Activated T-helper 17 cell treated with anti-CD3 and anti-CD28 coated beads, Interleukin-2, amount 50 U/mL, for 72 hours (primary cell): ENCODE data around the gene TECPR1. TPM values are rescaled to one million over a fixed set of nuclear protein-coding genes. Genes with fewer than 3 reads are reported as not detected.

ENCODE experiments used
- ATAC-seq: fragments of 150-1000 bp; cut with Tn5 transposase; replicated peaks from 2 replicates; pipeline ENCODE4 v1.10.0; 2021; ENCODE audit warnings: mild to moderate bottlenecking, moderate library complexity
- H3K27ac Mint-ChIP-seq: one replicate; pipeline ENCODE4 v1.8.0; 2022; ENCODE audit warnings: mixed read lengths
- H3K27me3 Mint-ChIP-seq: one replicate; pipeline ENCODE4 v1.8.0; 2022; ENCODE audit warnings: mixed read lengths
- H3K36me3 Mint-ChIP-seq: one replicate; pipeline ENCODE4 v1.8.0; 2022; ENCODE audit warnings: low read depth, mild to moderate bottlenecking, mixed read lengths
- H3K4me1 Mint-ChIP-seq: one replicate; pipeline ENCODE4 v1.8.0; 2022; ENCODE audit warnings: mixed read lengths
- H3K4me3 Mint-ChIP-seq: one replicate; pipeline ENCODE4 v1.8.0; 2022; ENCODE audit warnings: mild to moderate bottlenecking, mixed read lengths
- H3K9me3 Mint-ChIP-seq: one replicate; pipeline ENCODE4 v1.8.0; 2022; ENCODE audit warnings: mixed read lengths
- total RNA-seq, 2 donors: library from RNA; stranded (reverse); gene quantifications; one replicate each; pipeline ENCODE4 v1.2.3, GENCODE V29; 2022

TECPR1 gene
- 10 to 100 TPM; 29.0 to 37.1 TPM for total RNA-seq

GRCh38 chr7:98251601-98252424 is at the start of gene TECPR1:
TSS of gene TECPR1 (minus strand) at chr7:98252232. CDS start at chr7:98246146, 6,086 bp downstream.
- ATAC-seq, result peak; percentile 97
- H3K4me3 Mint-ChIP-seq, result peak within 1 kb of the TSS; percentile 94
- H3K9me3 Mint-ChIP-seq, result no peaks in the 10 kb centered on the region
- H3K4me1 Mint-ChIP-seq, result peaks cover 29% of the 10 kb centered on the region
- H3K27ac Mint-ChIP-seq, result peak within 1 kb of the TSS; percentile 94
- no peaks in the 10 kb centered on the region for H3K27me3 Mint-ChIP-seq
- peaks cover 34% of the 10 kb centered on the region for H3K36me3 Mint-ChIP-seq

- no peaks in the 10 kb centered on the region for H3K4me1 Mint-ChIP-seq
These were observed 48.8 kb upstream of the TECPR1 start for GRCh38 chr7:98300595-98301372.

DNA sequence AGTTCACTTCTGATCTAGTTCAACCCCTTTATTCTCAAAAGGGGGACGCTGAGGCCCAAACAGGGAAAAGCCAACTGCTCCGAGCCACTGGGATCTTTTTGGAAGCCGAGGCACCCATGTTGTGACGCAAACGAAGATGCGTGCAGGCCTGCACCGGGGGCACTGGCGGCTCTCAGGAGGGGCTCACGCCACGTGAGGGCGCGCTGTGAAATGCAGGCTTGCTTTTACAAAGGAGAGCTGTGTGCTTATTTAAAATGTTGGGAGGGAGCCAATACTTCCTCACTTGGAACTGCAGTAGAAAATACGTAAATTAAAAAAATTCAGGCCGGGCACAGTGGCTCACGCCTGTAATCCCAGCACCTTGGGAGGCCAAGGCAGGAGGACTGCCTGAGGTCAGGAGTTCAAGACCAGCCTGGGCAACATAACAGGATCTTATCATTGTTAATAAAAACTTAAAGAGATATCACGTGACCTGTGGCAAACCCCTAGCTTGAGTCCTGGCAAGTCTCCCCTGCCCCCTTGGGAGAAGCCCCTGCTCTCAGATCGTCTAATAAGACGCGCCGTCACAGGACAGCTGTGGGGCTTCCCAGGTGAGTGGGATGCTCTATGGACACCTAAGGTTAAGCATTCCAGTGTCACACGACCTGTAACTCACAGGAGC is 45.7 kb upstream of the TECPR1 start:
- H3K4me3 Mint-ChIP-seq, result no peak overlapping the region
- peaks cover 7% of the 10 kb centered on the region for H3K36me3 Mint-ChIP-seq
- no peaks in the 10 kb centered on the region for H3K9me3 Mint-ChIP-seq
- no peak for ATAC-seq
- no peak overlapping the region for H3K27ac Mint-ChIP-seq
- no peaks in the 10 kb centered on the region for H3K27me3 Mint-ChIP-seq
- no peaks in the 10 kb centered on the region for H3K4me1 Mint-ChIP-seq

More at GRCh38 chr7:98300595-98301372, 48.8 kb upstream of the TECPR1 start:
- no peaks in the 10 kb centered on the region for H3K27me3 Mint-ChIP-seq
- ATAC-seq, result no peak
- no peaks in the 10 kb centered on the region for H3K9me3 Mint-ChIP-seq
- H3K27ac Mint-ChIP-seq, result no peak overlapping the region
- H3K4me3 Mint-ChIP-seq, result no peak overlapping the region
- no peaks in the 10 kb centered on the region for H3K36me3 Mint-ChIP-seq

GRCh38 chr7:98296833-98297232 is 44.8 kb upstream of the TECPR1 start:
- Mint-ChIP-seq H3K4me1 (no peaks in the 10 kb centered on the region), H3K27me3 (no peaks in the 10 kb centered on the region), H3K36me3 (peaks cover 15% of the 10 kb centered on the region), H3K27ac (no peak overlapping the region), H3K4me3 (no peak overlapping the region), H3K9me3 (no peaks in the 10 kb centered on the region)
- ATAC-seq, result no peak

DNA sequence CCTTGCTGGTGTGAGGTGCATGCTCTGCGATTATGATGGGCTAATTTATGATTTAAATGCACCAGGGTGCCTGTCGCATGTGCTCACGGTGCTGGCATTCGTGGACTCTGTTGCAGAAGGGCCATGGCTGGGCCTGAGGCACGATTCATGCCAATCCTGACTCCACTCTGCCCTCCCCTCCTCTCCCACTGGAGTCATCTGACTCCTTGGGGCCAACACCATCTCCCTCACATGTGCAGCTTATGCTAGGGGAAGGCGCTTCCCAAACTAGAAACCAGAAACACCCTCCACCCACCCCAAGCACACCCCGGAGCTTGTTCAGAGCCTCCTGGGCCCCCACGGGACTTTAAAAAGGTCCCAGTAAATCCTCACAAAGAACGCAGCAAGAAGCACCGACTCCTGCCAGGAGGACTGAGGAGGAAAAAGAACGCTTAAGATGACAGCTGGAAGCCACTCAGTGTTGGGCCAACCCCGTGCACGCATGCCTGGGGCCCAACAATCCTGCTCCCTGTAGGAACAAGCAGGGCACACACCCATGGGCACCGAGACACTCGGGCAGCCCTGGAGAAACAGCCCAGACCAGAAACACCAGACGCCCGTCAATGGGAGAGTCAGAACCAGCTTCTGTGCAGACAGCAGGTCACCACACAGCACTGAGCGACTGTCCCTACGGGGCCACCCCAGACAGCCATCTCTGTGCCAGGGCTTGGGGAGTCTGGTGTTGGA is 43.6 kb upstream of the TECPR1 start:
- Mint-ChIP-seq H3K36me3 (peaks cover 15% of the 10 kb centered on the region), H3K9me3 (no peaks in the 10 kb centered on the region), H3K4me3 (no peak overlapping the region), H3K4me1 (no peaks in the 10 kb centered on the region), H3K27ac (no peak overlapping the region), H3K27me3 (no peaks in the 10 kb centered on the region)
- ATAC-seq, result no peak

- no peak overlapping the region for H3K27ac Mint-ChIP-seq
- peaks cover 15% of the 10 kb centered on the region for H3K36me3 Mint-ChIP-seq
- peak; percentile 59 for ATAC-seq
These were observed 42.9 kb upstream of the TECPR1 start for GRCh38 chr7:98294798-98295382.

DNA sequence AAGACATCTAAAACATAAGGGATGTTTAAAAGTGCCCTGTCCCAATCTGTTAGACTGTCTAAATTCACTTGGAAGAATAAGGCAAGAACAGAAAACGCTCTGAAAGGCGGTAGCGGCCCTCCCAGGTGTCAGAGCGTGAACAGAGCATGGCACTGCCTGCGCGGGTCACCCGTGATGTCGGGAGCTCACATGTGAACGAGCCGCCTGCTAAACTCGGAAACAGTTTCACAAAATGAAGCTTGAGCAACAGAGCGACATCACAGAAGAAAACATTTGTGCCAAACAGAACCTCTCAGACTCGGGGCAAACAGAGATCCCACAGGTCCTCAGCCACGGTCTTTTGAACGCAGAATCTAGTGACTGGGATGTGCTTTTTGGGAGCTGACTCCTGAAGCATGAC is 42.3 kb upstream of the TECPR1 start:
- Mint-ChIP-seq H3K27ac (no peak overlapping the region), H3K4me1 (no peaks in the 10 kb centered on the region), H3K36me3 (peaks cover 15% of the 10 kb centered on the region), H3K9me3 (no peaks in the 10 kb centered on the region), H3K4me3 (no peak overlapping the region), H3K27me3 (no peaks in the 10 kb centered on the region)
- no peak for ATAC-seq

More at GRCh38 chr7:98294798-98295382, 42.9 kb upstream of the TECPR1 start:
- Mint-ChIP-seq H3K27me3 (no peaks in the 10 kb centered on the region), H3K4me3 (no peak overlapping the region), H3K4me1 (no peaks in the 10 kb centered on the region), H3K9me3 (no peaks in the 10 kb centered on the region)

GRCh38 chr7:98293746-98294145 is 41.7 kb upstream of the TECPR1 start:
- Mint-ChIP-seq H3K36me3 (peaks cover 15% of the 10 kb centered on the region), H3K4me3 (no peak overlapping the region), H3K27me3 (no peaks in the 10 kb centered on the region), H3K9me3 (no peaks in the 10 kb centered on the region), H3K4me1 (no peaks in the 10 kb centered on the region), H3K27ac (no peak overlapping the region)
- no peak for ATAC-seq

- Mint-ChIP-seq H3K4me1 (no peaks in the 10 kb centered on the region), H3K27me3 (no peaks in the 10 kb centered on the region), H3K9me3 (no peaks in the 10 kb centered on the region), H3K4me3 (no peak overlapping the region), H3K36me3 (peaks cover 15% of the 10 kb centered on the region), H3K27ac (no peak overlapping the region)
- ATAC-seq, result no peak
These were observed 41.2 kb upstream of the TECPR1 start for GRCh38 chr7:98293265-98293664.

GRCh38 chr7:98291717-98292116 is 39.7 kb upstream of the TECPR1 start:
- H3K9me3 Mint-ChIP-seq, result no peaks in the 10 kb centered on the region
- no peak overlapping the region for H3K4me3 Mint-ChIP-seq
- H3K27ac Mint-ChIP-seq, result no peak overlapping the region
- H3K36me3 Mint-ChIP-seq, result peaks cover 15% of the 10 kb centered on the region
- H3K4me1 Mint-ChIP-seq, result no peaks in the 10 kb centered on the region
- H3K27me3 Mint-ChIP-seq, result no peaks in the 10 kb centered on the region
- no peak for ATAC-seq

GRCh38 chr7:98289333-98289875 is 37.4 kb upstream of the TECPR1 start:
- peaks cover 5% of the 10 kb centered on the region for H3K4me1 Mint-ChIP-seq
- no peaks in the 10 kb centered on the region for H3K27me3 Mint-ChIP-seq
- H3K27ac Mint-ChIP-seq, result no peak overlapping the region
- H3K36me3 Mint-ChIP-seq, result peaks cover 15% of the 10 kb centered on the region
- no peak for ATAC-seq
- H3K4me3 Mint-ChIP-seq, result no peak overlapping the region
- no peaks in the 10 kb centered on the region for H3K9me3 Mint-ChIP-seq

- H3K4me1 Mint-ChIP-seq, result peaks cover 6% of the 10 kb centered on the region
- H3K36me3 Mint-ChIP-seq, result peaks cover 13% of the 10 kb centered on the region
- H3K9me3 Mint-ChIP-seq, result no peaks in the 10 kb centered on the region
- ATAC-seq, result no peak
- H3K27me3 Mint-ChIP-seq, result no peaks in the 10 kb centered on the region
- H3K27ac Mint-ChIP-seq, result no peak overlapping the region
- H3K4me3 Mint-ChIP-seq, result no peak overlapping the region
These were observed 36.2 kb upstream of the TECPR1 start for GRCh38 chr7:98288064-98288823.

DNA sequence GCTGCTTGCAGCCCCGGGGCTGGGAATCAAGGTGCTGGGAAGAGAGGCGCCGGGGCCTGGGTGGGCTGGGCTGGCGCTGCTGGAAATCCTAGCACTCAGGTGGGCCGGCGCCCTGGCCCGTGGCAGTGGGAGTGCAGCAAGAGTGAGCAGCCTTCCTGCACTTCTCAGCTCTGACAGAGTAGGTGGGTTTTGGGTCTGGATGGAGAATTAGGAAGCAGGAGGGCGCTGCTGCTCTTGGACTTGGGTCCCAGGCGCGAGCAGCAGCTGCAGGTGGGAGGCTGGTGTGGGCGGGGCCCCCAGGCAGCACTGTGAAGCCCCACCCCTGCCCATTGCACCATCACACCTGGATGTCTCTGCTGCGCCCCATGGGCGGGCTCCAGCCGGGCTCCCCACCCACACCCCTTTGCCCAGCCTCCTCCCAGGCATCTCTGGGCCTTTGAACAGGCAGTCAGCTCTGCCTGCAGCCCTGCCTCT is 35.5 kb upstream of the TECPR1 start:
- Mint-ChIP-seq H3K36me3 (peaks cover 10% of the 10 kb centered on the region), H3K27ac (no peak overlapping the region), H3K4me3 (no peak overlapping the region), H3K4me1 (peaks cover 10% of the 10 kb centered on the region), H3K27me3 (no peaks in the 10 kb centered on the region), H3K9me3 (no peaks in the 10 kb centered on the region)
- ATAC-seq, result no peak
